ENCODE measurements around the gene NUDT1.

Gene NUDT1

GRCh38 chr7:2247141-2247995 lies 5.3 kb downstream of the NUDT1 start:
- no peak for DNase-seq (ENCODE audit: low read depth in 3 of 3, low spot score in 1 of 3)

- no peak for DNase-seq (ENCODE audit: low read depth in 3 of 3, low spot score in 1 of 3)
These were observed 7.1 kb downstream of the NUDT1 start for GRCh38 chr7:2248984-2249694.

- DNase-seq (ENCODE audit: low read depth in 3 of 3, low spot score in 1 of 3) = no peak
These were observed 7.8 kb downstream of the NUDT1 start for GRCh38 chr7:2249744-2250323.

GRCh38 chr7:2251381-2251780 lies 9.4 kb downstream of the NUDT1 start:
- no peak for DNase-seq (ENCODE audit: low read depth in 3 of 3, low spot score in 1 of 3)

GRCh38 chr7:2251841-2252771 lies 10.1 kb downstream of the NUDT1 start:
- DNase-seq (ENCODE audit: low read depth in 3 of 3, low spot score in 1 of 3) = no peak

- no peak for DNase-seq (ENCODE audit: low read depth in 3 of 3, low spot score in 1 of 3)
These were observed 11.0 kb downstream of the NUDT1 start for GRCh38 chr7:2253021-2253420.

GRCh38 chr7:2253525-2254244 lies 11.7 kb downstream of the NUDT1 start:
- DNase-seq (ENCODE audit: low read depth in 3 of 3, low spot score in 1 of 3) = no peak

GRCh38 chr7:2254429-2255144 lies 12.6 kb downstream of the NUDT1 start:
- no peak for DNase-seq (ENCODE audit: low read depth in 3 of 3, low spot score in 1 of 3)

GRCh38 chr7:2255145-2256139 lies 13.4 kb downstream of the NUDT1 start:
- DNase-seq (ENCODE audit: low read depth in 3 of 3, low spot score in 1 of 3) = no peak

GRCh38 chr7:2256306-2257045 lies 14.4 kb downstream of the NUDT1 start:
- DNase-seq (ENCODE audit: low read depth in 3 of 3, low spot score in 1 of 3) = no peak

GRCh38 chr7:2257046-2257551 lies 15.1 kb downstream of the NUDT1 start:
- no peak for DNase-seq (ENCODE audit: low read depth in 3 of 3, low spot score in 1 of 3)

- DNase-seq (ENCODE audit: low read depth in 3 of 3, low spot score in 1 of 3) = no peak
These were observed 15.6 kb downstream of the NUDT1 start for GRCh38 chr7:2257651-2258050.

- DNase-seq (ENCODE audit: low read depth in 3 of 3, low spot score in 1 of 3) = no peak
These were observed 16.8 kb downstream of the NUDT1 start for GRCh38 chr7:2258661-2259365.

GRCh38 chr7:2259480-2259879 lies 17.5 kb downstream of the NUDT1 start:
- no peak for DNase-seq (ENCODE audit: low read depth in 3 of 3, low spot score in 1 of 3)

- no peak for DNase-seq (ENCODE audit: low read depth in 3 of 3, low spot score in 1 of 3)
These were observed 18.8 kb downstream of the NUDT1 start for GRCh38 chr7:2260820-2261219.

- peak in 1 of 3 donors; percentile 23 for DNase-seq (ENCODE audit: low read depth in 3 of 3, low spot score in 1 of 3)
These were observed 19.6 kb downstream of the NUDT1 start for GRCh38 chr7:2261611-2262010.

GRCh38 chr7:2263176-2263575 lies 21.1 kb downstream of the NUDT1 start:
- no peak for DNase-seq (ENCODE audit: low read depth in 3 of 3, low spot score in 1 of 3)
